H1 (cell line): ENCODE results near the gene EPHA1. TPM values are rescaled to one million over a fixed set of nuclear protein-coding genes. Genes with fewer than 3 reads are reported as not detected.

Experiments
- BRCA1 ChIP-seq: IDR thresholded peaks from 2 replicates; pipeline ENCODE4 v1.6.1; 2012; ENCODE audit warnings: low read depth, low read length, improper control_type of control experiment
- CBX5 ChIP-seq: fragments of 300-800, 300-1000 bp; sonication (generic); IDR thresholded peaks from 2 replicates; pipeline ENCODE4 v1.7.1; 2016; ENCODE audit warnings: antibody characterized with exemption, low read length, low read depth
- CHD1 ChIP-seq: IDR thresholded peaks from 2 replicates; pipeline ENCODE4 v1.6.1; 2012; ENCODE audit warnings: low read depth, low read length, improper control_type of control experiment
- GTF2F1 ChIP-seq: IDR thresholded peaks from 2 replicates; pipeline ENCODE4 v1.6.1; 2012; ENCODE audit warnings: low read depth, low read length, improper control_type of control experiment, borderline replicate concordance
- MAFK ChIP-seq: IDR thresholded peaks from 2 replicates; pipeline ENCODE4 v1.6.1; 2012; ENCODE audit warnings: low read depth, mild to moderate bottlenecking, improper control_type of control experiment, low read length
- RAD21 ChIP-seq, 2 experiments: IDR thresholded peaks in 1 of 2; conservative IDR thresholded peaks in 1 of 2; 2 replicates each; pipeline ENCODE4 v1.6.1; 2011; ENCODE audit warnings: low read depth in 2 of 2, low read length in 2 of 2, improper control_type of control experiment in 1 of 2, inconsistent platforms in 1 of 2, mild to moderate bottlenecking in 1 of 2, moderate library complexity in 1 of 2
- SAP30 ChIP-seq: fragments of 300-600 bp; sonication (generic); IDR thresholded peaks from 2 replicates; pipeline ENCODE4 v1.7.1; 2012; ENCODE audit warnings: low read length, moderate library complexity, mild to moderate bottlenecking, inconsistent platforms; ENCODE audit not compliant: insufficient read depth, insufficient replicate concordance
- SRF ChIP-seq: IDR thresholded peaks from 2 replicates; pipeline ENCODE4 v1.6.1; 2011; ENCODE audit warnings: mild to moderate bottlenecking, low read depth, low read length, moderate library complexity
- TAF1 ChIP-seq: IDR thresholded peaks from 2 replicates; pipeline ENCODE4 v1.6.1; 2011; ENCODE audit warnings: mild to moderate bottlenecking, low read depth, low read length
- TCF12 ChIP-seq: IDR thresholded peaks from 2 replicates; pipeline ENCODE4 v1.6.1; 2011; ENCODE audit warnings: low read depth, mild to moderate bottlenecking, low read length
- ZNF274 ChIP-seq: IDR thresholded peaks from 2 replicates; pipeline ENCODE4 v1.7.0; 2012; ENCODE audit warnings: low read length, borderline replicate concordance; ENCODE audit errors: extremely low read depth
- polyA plus RNA-seq, 7 experiments: library from polyadenylated mRNA; depleted of rRNA in 3 of 7; stranded (reverse) in 5 of 7; unstranded in 2 of 7; fragments of >200 nt in 5 of 7; fragments of 200-250 nt in 2 of 7; gene quantifications; 1 replicate in 5 of 7; 2 replicates in 1 of 7; 4 replicates in 1 of 7; pipeline versions ENCODE4 v1.2.1 to v1.2.3, GENCODE V29; 2011 to 2013; ENCODE audit warnings: missing spikeins in 2 of 7, mixed read lengths in 2 of 7
- total RNA-seq: library from RNA; stranded (reverse); fragmentation: NEBNext Ultra II Directional; extraction: Animal tissue kit (Norgen Biotek cat#: 25700); gene quantifications from 2 replicates; pipeline ENCODE4 v1.2.1, GENCODE V29; 2021

EPHA1 gene
- total and polyA plus RNA-seq, 2 of the 8 experiments (the other 6 are each of a cell fraction or from before 2014, with no cell fraction given): 86.5 to 133 TPM

- TF ChIP-seq RAD21 (IDR thresholded peaks at IDR 0.05 in 1 of 2, conservative IDR thresholded peaks at IDR 0.05 in 1 of 2; ENCODE audit: low read depth in 2 of 2, low read length in 2 of 2): no peak
- TF ChIP-seq ZNF274: no peak
- no peak for TF ChIP-seq BRCA1
- no peak for TF ChIP-seq CBX5
- no peak for TF ChIP-seq GTF2F1
- no peak for TF ChIP-seq MAFK
- TF ChIP-seq SRF: no peak
- TF ChIP-seq SAP30: no peak
- TF ChIP-seq TCF12: no peak
- no peak for TF ChIP-seq CHD1
- no peak for TF ChIP-seq TAF1
Observed at GRCh38 chr7:143367972-143368371, 40.7 kb downstream of the EPHA1 start (continued).
